Measurements from ENCODE around the gene GGTA1. TPM values are rescaled to one million over a fixed set of nuclear protein-coding genes. Genes with fewer than 3 reads are reported as not detected.

The GGTA1 gene
- total RNA-seq, 1 experiment from 2014 or later, result not detected

DNA sequence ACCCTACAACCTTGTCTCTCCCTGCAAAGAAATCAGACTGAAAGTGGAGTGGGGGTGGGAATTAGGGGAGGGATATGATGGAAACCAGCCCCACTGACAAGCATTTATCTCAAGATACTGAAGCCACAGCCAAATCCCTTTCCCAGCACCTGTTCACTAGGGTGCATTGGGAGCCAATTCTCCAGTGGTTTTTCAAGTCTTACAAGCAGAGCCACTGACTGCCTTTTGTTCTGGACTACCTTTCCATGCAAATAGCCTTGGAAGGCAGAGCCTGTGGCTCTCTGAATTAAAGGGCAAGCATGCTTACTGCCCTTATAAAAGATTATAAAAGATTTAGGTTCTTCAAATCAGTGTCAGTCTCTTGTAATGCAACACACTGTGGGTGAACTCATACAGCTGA is 8.8 kb upstream of the GGTA1 start:
- Histone ChIP-seq H3K23me2 (ENCODE audit: insufficient read length, low read depth, low read length, poor library complexity, severe bottlenecking) (no peaks in the 10 kb centered on the region), H3K4ac (ENCODE audit: low read depth, low read length) (no peak overlapping the region), H3K79me2 (ENCODE audit: insufficient read depth, low read length) (no peaks in the 10 kb centered on the region), H3K18ac (ENCODE audit: insufficient read length, low read depth, low read length) (no peak overlapping the region), H3K27me3 (ENCODE audit: insufficient read depth, low read length) (no peaks in the 10 kb centered on the region; the same call in 1 of the 2 replicates), H3K9ac (ENCODE audit: extremely low read depth, insufficient read length, low read length) (no peak overlapping the region), H4K8ac (replicated peaks; ENCODE audit: insufficient read length, low read depth, low read length) (no peak overlapping the region), H4K5ac (ENCODE audit: insufficient read length, low read depth, low read length) (no peak overlapping the region), H2AK5ac (ENCODE audit: insufficient read length, low read length) (no peak overlapping the region), H3K14ac (ENCODE audit: insufficient read depth, low read length) (no peak overlapping the region), H2BK5ac (ENCODE audit: insufficient read length, low read length) (no peak overlapping the region), H4K91ac (ENCODE audit: insufficient read length, low read depth, low read length) (no peak overlapping the region), H2AFZ (ENCODE audit: low read length) (no peak overlapping the region), H4K20me1 (ENCODE audit: control insufficient read depth, insufficient read depth, insufficient read length) (no peaks in the 10 kb centered on the region), H3T11ph (ENCODE audit: low read length) (no peak overlapping the region), H3K23ac (ENCODE audit: insufficient read length, low read depth, low read length) (no peak overlapping the region), H3K4me2 (ENCODE audit: insufficient read depth, insufficient read length, low read length) (no peak overlapping the region), H3K27ac (ENCODE audit: insufficient read length, low read depth, low read length) (no peak overlapping the region), H3K56ac (ENCODE audit: insufficient read length, low read depth, low read length) (no peak overlapping the region), H2BK15ac (ENCODE audit: low read depth, low read length) (no peak overlapping the region), H3K79me1 (ENCODE audit: insufficient read depth, low read depth, low read length, poor library complexity, severe bottlenecking) (no peaks in the 10 kb centered on the region), H2BK20ac (ENCODE audit: low read depth, low read length, poor library complexity, severe bottlenecking) (no peak overlapping the region), H3K9me3 (ENCODE audit: control insufficient read depth, low read depth, low read length) (no peaks in the 10 kb centered on the region), H2BK120ac (ENCODE audit: low read depth, low read length, poor library complexity, severe bottlenecking) (no peak overlapping the region), H2BK12ac (ENCODE audit: insufficient read length, low read depth, low read length) (no peak overlapping the region), H3K4me1 (ENCODE audit: insufficient read depth, low read length) (peaks cover 2% of the 10 kb centered on the region; the same call in 1 of the 2 replicates)
- Mint-ChIP-seq H3K27ac (peak overlapping the region in 1 of 3 experiments; percentile 52; a peak in 1 of 7 replicates), H3K4me1 (peaks cover 31 to 39% of the 10 kb centered on the region in 2 experiments), H3K9me3 (no peaks in the 10 kb centered on the region), H3K27me3 (ENCODE audit: low read depth) (peaks cover 45% of the 10 kb centered on the region), H3K4me3 (no peak overlapping the region; a peak in 2 of 5 replicates), H3K36me3 (ENCODE audit: insufficient read depth in 1 of 3, low read depth in 3 of 3) (no peaks in the 10 kb centered on the region; a peak in 1 of 7 replicates)
- no peak for DNase-seq
- no peak for TF ChIP-seq CTCF (conservative IDR thresholded peaks at IDR 0.05)

All from H9 (cell line).